AG04449 (cell line): Measurements from ENCODE around the gene CCNDBP1.

ENCODE experiments used
- CTCF ChIA-PET: fragments of 350-600 bp; formaldehyde crosslinking; extraction: SDS; loops from one replicate; lab custom pipeline; 2021; ENCODE audit warnings: antibody characterized with exemption; lab: Yijun Ruan, JAX
- POLR2A ChIA-PET: fragments of 400-600, 350-600 bp; formaldehyde crosslinking; extraction: SDS; loops from one replicate; lab custom pipeline; 2020; ENCODE audit warnings: antibody characterized with exemption, inconsistent platforms; lab: Yijun Ruan, JAX
- DNase-seq: peaks from one replicate; pipeline ENCODE4 v3.0.0-alpha.2; 2010; ENCODE audit warnings: low read depth, low spot score
- H3K4me3 ChIP-seq: 2 replicates; pipeline ENCODE4 v1.5.1; 2011; ENCODE audit warnings: low read depth, mild to moderate bottlenecking, control low read depth, low read length
- TF ChIP-seq, protein P1 (sequence below): IDR thresholded peaks from one replicate; pipeline ENCODE4 v1.5.1; 2011; ENCODE audit warnings: mild to moderate bottlenecking, moderate library complexity, low read length, control low read depth, inconsistent platforms; ENCODE audit not compliant: insufficient read depth; ENCODE audit errors: missing control alignments

CCNDBP1 gene

DNA sequence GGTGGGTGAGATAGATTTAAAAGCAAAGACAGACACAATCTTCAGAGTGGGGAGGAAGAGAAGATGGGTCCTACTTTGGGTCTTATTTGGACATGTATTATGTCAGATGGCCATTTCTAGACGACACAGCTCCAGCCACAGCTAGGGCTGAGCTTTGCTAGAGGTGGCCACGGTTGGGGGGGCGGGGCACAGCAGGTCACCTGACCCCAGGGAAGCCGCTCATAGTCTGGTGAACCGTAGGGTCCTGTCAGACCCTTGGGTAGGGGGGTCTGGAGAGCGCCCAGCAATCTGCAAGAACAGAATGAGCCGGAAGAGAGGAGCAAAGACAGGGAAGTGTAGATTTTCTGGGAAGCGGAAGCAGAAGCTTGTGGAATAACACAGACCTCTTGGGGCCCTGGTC, 29.0 kb downstream of the CCNDBP1 start:
- ChIA-PET POLR2A (interaction anchor here (0.6 kb wide), 1 partner anchor 918 kb away, joined by 3 read pairs; no protein-coding TSS in a partner anchor), CTCF (interaction anchor here (1.9 to 10.4 kb wide), 4 partner anchors 9 to 71 kb away, joined by 4 to 84 read pairs (median 74); no protein-coding TSS in a partner anchor)
- TF ChIP-seq, protein P1, sequence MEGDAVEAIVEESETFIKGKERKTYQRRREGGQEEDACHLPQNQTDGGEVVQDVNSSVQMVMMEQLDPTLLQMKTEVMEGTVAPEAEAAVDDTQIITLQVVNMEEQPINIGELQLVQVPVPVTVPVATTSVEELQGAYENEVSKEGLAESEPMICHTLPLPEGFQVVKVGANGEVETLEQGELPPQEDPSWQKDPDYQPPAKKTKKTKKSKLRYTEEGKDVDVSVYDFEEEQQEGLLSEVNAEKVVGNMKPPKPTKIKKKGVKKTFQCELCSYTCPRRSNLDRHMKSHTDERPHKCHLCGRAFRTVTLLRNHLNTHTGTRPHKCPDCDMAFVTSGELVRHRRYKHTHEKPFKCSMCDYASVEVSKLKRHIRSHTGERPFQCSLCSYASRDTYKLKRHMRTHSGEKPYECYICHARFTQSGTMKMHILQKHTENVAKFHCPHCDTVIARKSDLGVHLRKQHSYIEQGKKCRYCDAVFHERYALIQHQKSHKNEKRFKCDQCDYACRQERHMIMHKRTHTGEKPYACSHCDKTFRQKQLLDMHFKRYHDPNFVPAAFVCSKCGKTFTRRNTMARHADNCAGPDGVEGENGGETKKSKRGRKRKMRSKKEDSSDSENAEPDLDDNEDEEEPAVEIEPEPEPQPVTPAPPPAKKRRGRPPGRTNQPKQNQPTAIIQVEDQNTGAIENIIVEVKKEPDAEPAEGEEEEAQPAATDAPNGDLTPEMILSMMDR = no peak
- no peak for DNase-seq
- no peak overlapping the region for H3K4me3 ChIP-seq

DNA sequence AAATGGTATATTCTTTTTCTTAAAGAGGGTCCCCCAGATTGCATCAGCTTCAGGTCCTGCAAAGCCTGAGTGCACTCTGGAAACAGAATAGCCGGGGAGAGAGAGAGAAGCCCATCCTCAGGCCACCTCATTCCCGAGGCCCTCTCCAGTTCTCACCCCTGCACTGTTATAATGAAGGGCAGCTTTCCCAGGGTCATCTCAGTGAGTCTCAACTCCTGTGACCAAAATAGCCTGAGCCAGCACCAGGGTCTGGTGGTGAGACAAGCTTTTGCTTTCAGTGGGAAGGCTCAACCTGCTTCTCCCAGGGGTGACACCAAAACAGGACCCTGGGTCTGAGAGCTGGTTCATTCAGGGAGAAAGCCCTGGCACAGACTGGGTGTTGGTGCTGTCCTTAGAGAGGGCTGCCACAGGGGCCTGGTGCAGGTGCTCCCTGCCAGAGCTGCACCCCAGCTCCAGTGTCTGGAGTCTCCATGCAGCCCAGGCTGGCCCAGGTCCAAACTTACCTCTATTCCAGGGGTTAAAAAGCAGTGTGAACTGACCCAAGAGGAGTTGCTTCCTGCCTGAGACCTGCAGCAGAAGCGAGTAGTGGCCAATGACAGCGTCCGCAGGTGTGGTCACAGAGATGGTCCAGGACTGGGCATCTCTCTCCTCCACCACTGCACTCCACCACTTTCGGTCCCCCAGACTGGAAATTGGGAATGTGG, 29.5 kb downstream of the CCNDBP1 start:
- CTCF ChIA-PET = interaction anchor here (1.9 to 10.4 kb wide), 4 partner anchors 10 to 71 kb away, joined by 4 to 84 read pairs (median 74); no protein-coding TSS in a partner anchor
- POLR2A ChIA-PET = no interaction called here
- TF ChIP-seq, protein P1 = no peak
- no peak for DNase-seq
- H3K4me3 ChIP-seq = no peak overlapping the region

DNA sequence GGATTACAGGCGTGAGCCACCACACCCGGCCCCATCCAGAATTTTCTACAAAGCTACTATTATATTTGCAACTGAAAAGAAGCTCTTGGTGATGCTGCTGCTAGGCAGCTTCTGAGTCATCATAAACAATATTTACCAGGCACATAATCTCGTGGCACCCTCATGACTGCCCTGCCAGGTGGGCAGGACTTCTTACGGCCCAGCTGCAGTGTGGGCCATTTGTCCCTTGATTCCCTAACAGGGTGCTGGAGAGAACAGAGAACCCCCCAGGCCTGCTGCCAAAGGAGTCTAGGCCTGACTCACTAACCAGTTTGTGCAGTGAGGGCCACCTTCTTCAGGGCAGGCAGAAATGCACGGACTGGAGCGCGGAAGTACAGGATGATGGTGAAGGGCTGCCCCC, 30.8 kb downstream of the CCNDBP1 start:
- ChIA-PET CTCF (interaction anchor here (1.5 to 10.4 kb wide), 4 partner anchors 9 to 70 kb away, joined by 4 to 84 read pairs (median 74); no protein-coding TSS in a partner anchor), POLR2A (interaction anchor here (0.6 kb wide), 1 partner anchor 260 kb away, joined by 3 read pairs; no protein-coding TSS in a partner anchor)
- no peak for DNase-seq
- TF ChIP-seq, protein P1 = no peak
- no peak overlapping the region for H3K4me3 ChIP-seq

DNA sequence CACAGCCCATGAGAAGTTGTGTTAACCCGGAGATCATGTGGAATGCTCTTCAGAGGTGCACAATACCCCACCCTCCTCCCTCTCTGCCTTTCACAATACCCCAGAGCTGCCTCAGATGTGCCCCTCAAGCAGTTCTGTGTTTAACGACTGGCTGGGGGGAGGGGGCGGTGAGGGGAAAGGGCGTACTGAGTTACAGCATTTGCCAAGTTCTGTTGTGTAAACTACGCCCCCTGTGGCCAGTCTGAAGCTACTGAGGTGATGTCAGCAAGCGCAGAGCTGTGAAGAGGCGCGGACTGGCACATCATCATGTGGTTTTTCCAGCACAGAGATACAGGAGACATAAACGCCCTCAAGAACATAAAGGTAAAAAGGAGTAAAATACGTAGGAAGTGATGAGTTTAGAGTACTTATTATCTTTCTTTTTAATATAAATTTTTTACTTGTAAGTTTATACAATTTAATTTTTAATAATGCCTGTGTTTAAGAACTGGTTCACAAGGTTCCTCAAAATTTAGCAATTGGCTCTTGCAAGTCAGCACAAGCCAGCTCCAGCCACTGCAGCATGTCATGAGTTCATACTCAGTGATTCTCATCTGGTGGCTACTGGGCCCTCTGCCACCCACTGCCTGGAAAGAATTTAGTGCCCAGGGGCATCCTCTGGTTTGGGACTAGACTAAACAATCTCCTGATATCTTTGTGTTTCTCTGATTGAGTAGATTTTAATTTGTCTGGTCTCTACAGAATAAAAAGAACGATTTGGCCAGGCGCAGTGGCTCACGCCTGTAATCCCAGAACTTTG, 33.9 kb downstream of the CCNDBP1 start:
- no peak overlapping the region for H3K4me3 ChIP-seq
- DNase-seq = no peak
- POLR2A ChIA-PET = no interaction called here
- TF ChIP-seq, protein P1 = peak; percentile 11
- CTCF ChIA-PET = interaction anchor here (0.7 to 10.4 kb wide), 6 partner anchors 11 to 66 kb away, joined by 3 to 84 read pairs (median 8); no protein-coding TSS in a partner anchor

DNA sequence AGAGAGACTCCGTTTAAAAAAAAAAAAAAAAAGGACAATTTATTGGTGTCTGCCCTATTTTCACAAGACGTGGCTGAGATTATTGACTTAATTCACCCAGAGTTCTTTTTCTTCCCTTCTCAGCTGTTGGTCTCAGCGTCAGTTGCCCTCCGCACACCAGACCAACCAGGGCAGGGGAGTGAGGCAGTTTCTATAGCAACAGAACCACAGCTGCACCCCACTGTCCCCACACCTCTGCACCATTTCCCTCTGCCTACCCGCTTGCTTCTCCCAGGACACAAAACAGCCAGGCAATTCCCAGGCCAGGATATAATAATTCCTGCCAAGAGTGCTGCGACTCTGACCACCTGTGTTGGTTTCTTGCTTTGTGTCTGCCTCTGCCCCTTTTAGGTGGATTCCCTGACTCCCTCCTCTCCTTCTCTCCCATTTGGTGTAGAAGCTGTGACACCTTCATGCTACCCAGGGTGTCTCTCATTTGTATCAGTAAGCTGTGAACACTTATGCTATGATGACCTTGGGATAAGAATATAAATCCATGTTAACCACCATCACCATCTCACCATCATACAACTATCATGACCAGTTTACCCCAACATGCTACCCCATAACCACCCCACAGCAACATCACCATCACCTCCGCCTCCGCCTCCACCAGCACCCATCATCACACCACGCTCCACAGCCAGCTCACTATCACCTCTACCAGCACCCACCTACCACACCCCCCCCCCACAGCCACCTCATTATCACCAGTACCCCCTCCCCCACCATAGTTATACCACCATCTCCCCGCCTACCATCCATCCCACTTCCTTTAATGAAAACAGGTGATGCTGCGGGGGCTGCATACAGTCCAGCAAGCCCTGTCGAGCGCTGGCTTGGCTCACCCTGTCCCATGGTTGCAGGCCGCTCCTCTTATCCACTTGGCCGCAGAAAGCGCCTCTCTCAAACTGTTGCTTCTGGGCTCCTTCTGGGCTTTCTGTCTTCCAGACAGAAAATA, 35.0 kb downstream of the CCNDBP1 start:
- ChIA-PET POLR2A (no interaction called here), CTCF (interaction anchor here (0.8 to 1.7 kb wide), 2 partner anchors 15 to 65 kb away, joined by 3 to 11 read pairs; no protein-coding TSS in a partner anchor)
- TF ChIP-seq, protein P1 = no peak
- DNase-seq = no peak
- no peak overlapping the region for H3K4me3 ChIP-seq
